ENCODE data around the gene ANKRD30A.
"Not testable (repeated sequence)": the region's sequence is repeated elsewhere in the genome, so short reads cannot be mapped to it uniquely, and the experiment has no call there.

ANKRD30A gene

DNA sequence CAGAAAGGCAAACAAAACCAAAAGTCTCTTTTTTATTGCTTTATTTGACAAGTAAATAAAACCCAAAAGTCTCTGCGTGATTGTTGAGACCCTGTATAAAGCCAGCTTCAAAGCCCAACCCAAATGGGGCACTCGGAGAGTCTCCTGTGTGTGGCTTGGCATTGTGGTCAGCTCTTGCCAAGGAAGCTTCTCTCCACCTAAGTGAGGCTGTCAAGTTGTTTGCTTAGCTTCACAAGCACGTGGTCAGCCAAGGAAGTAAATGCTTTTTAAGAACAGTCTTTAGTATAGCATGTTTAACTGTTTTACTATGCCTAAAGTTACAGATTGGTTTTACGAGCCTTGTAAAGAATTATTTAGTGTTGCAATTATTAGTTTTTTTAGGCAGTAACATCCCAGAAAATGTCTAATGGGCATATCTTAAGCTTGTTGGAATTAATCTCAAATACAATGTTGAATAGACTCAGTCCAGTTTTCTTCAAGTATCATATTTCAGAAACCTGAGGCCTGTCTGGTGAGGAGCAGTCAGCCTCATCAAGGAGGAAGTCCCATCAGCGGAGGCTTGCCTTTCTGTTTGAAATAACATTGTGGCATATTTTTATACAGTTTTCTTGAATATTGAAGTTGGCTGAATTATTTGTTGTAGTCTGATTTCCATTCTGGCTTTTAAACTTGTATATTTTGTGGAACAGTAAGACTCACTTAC lies 144.3 kb downstream of the ANKRD30A start:
- no peak for DNase-seq

DNA sequence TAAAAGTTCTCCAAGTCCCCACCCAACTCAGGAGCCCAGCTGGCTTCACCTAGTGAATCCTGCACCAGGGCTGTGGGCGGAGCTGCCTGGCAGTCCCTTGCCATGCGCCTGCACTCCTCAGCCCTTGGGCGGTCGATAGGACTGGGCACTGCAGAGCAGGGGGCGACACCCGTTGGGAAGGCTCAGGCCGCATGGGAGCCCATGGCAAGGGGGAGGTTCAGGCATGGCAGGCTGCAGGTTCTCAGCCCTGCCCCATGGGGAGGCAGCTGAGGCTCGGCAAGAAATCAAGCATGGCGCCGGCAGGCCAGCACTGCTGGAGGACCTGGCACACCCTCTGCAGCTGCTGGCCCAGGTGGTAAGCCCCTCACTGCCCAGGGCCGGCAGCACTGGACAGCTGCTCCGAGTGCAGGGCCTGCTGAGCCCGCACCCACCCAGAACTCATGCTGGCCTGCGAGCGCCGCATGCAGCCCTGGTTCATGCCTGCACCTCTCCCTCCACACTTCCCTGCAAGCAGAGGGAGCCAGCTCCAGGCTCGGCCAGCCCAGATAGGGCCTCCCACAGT lies 149.9 kb downstream of the ANKRD30A start:
- DNase-seq: no peak

DNA sequence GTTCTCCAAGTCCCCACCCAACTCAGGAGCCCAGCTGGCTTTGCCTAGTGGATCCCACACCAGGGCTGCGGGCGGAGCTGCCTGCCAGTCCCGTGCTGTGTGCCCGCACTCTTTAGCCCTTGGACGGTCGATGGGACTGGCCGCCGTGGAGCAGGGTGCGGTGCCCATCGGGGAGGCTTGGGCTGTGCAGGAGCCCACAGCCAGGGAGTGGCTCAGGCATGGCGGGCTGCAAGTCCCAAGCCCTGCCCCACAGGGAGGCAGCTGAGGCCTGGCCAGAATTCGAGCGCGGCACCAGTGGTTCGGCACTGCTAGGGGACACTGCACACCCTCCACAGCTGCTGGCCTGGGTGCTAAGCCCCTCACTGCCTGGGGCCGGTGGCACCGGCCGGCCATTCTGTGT lies 159.7 kb downstream of the ANKRD30A start:
- DNase-seq: no peak

DNA sequence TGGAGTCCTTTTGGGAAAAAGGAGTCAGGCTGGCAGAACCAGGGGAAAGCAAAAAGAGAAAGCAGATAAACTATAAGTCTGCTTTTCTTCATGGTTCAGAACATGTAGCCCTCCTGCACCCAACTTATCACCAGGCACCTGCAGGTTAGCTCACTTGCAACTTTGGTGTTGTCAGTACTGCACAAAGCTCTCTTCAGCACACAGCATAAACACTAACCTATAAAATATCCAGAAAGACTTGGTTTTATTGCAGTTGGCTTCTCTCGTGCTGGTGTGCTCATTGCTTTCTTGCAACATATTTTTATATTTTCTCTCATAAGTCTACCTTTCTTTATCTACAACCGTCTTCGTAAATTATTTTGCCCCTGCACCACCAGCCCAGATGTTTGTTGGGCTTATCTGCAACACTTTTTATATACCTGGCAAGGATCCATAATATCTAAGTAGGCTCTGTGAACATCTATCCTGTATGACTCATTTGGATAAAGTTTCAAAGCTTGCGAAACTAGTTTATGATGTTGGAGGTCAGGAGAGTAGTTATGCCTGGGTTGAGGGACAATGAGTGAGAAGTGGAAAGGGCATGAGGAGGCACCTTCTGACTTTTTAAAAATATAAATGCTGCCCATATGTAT lies 164.6 kb downstream of the ANKRD30A start:
- no peak for DNase-seq

DNA sequence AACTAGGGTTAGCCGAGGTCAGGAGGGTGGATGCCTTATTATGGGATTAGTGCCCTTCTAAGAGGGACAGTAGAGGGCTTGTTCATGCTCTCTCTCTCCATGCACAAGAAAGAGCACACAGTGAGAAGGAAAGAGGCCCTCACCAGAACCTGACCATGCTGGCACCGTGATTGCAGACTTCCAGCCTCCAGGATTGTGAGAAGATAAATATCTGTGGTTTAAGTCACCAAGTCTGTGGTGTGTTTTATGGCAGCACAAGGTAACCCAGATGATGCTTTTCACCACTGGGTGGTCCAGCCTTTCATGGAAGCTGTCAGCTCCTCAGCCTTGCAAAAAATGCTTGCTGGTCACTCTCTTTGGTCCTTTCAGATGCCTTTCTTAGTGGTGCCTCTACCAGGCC lies 175.9 kb downstream of the ANKRD30A start:
- DNase-seq: no peak

DNA sequence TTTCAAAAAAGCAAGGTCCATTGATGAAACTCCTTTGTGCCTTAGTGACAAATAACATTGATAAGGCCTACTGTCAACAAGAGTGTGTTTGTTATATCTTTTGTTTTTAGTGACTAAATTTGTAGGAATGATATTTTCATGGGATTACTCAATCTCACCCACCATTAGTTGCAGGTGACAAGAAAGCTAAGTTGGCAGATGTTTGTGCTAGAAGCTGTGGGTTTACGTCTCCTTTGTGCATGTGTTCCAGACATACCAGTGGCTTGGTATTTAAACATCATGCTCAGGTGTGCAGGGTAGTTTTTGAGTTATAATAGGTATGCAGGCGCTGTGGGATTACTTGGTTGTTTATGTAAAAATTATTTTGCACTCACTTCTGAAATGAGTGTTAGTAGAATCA lies 178.6 kb downstream of the ANKRD30A start:
- no peak for DNase-seq

DNA sequence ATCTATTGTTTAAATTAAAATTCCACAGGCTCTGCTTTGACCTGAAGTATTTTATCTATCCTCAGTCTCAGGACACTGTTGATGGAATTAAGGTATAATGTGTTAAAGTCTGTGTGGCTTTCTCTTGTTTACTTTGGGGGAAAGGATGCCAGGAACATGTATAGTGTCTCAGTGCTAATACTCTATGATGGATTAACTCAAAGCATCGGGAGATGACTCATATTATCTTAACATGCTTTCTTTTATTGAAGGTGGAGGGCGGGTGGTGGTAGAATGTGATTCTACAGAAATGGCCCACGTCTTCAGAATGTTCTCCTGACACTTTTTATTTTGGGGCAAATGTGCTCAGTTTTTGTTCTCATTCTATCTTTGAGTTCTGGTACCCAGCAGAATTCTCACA lies 189.0 kb downstream of the ANKRD30A start:
- DNase-seq: no peak

DNA sequence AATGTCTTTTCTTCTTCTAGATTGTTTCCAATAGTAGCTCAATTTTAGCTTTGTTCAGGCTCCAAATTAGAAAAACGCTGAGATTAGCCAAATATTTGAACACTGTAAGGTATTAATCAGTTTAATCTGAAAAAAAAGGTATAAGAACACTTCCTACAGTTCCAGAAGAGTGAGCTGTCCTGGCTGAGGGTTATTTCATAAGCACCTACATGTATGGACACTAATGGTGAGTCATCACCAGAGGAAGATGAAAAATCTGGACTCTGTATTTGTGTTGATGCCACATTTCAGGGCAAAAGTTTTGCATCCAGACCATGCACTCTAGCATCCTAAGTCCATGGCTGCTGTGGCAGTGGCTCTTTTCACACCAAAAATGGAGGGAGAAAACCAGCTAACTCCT lies 189.5 kb downstream of the ANKRD30A start:
- no peak for DNase-seq

DNA sequence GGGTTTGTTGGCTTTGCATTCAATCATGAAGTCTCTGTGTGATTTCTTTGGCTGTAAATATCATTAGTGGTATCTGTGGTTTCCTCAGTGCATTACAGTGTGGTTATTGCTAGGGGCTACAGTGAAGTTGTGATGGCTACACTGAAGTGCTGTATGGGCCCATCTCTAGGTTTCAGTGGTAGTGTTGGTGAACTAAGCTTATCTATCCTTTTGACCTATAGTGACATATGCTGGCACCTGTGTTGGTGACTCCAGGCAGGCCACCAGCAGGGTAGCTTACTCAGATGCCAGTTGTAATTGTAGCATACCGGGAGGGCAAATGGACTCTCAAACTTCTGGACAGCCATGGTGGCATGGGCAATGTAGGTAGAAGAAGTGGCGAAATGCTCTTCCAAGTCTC lies 219.0 kb downstream of the ANKRD30A start:
- DNase-seq: no peak

DNA sequence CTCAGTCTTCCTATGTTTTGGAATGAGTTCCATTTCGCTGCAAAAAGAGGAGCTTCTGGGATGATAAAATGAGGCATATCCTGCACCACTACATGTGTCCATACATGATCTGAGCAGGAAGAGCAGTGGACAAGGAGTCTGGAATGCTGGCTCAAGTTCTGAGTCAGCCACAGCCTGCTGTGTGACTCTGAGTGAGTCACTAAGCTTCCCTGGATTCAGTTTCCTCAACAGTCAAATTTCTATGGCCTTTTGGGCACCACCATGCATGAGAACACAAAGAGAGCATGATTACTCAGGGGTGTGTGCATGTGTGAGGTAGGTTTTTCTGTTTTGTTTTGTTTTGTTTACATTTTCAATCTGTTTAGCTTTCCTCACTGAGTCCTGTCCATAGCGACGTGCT lies 254.6 kb downstream of the ANKRD30A start:
- no peak for DNase-seq

DNA sequence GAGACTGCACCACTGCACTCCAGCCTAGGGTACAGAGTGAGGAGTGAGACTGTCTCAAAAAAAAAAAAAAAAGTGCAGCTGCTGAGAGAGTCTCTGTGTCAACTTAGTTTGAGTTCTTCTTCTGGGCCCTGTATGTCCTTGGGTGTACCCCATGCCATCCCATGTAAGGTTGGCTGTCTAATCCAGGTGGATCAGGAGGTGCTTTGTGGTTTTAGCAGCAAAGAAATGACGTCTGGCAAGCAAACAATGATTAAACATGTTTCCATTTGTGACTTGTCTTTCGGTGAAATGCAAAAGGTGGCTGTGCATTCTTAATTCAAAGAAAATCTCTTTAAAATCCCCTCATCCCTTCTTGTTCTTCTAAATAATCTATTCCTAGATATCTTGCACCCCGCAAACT lies 255.9 kb downstream of the ANKRD30A start:
- no peak for DNase-seq

DNA sequence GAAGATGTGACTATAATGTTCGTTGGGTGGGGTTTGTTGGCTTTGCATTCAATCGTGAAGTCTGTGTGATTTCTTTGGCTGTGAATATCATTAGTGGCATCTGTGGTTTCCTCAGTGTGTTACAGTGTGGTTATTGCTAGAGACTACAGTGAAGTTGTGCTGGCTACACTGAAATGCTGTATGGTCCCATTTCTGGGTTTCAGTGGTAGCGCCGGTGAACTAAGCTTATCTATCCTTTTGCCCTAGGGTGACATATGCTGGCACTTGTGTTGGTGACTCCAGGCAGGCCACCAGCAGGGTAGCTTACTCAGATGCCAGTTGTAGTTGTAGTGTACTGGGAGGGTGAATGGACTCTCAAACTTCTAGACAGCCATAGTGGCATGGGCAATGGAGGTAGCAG lies 259.5 kb downstream of the ANKRD30A start:
- no peak for DNase-seq

DNA sequence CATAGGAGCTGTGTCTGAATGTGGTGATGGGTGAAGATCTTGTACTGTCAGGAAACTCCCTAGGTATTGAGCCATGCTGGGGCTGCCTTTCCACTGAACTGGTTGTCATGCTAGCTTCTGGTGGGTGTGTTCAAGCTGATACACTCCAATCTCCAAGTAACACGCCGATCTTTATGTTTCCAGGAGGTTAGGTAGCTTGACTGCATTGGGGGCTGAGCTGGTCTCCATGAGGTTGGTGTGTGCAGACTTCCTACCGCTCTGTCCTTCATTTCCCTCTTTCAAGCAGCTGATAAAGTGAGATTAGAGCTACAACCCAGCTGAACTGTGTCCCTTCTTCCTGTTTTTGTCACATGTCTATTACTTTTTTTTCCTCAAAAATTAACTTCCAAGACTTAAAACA lies 265.5 kb downstream of the ANKRD30A start:
- DNase-seq: no peak

DNA sequence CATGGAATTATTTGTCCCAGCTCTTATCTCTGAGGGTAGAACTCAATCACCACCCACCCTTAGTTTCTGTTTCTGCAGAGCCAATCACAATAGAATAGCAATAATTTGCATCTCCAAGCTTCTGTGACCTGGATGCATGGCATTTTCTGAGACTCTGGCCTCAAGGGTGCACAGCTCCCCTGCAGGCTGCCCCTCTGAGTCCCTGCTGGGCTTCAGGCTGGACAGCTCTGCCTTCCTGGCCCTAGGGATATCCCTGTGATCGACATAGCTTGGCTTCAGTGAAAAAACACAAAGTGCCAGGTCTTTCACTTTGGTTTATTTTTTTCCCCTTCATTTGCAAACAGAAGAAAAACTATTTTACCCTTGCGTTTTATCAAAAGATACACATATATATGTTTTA lies 275.4 kb downstream of the ANKRD30A start:
- DNase-seq: not testable (repeated sequence)

DNA sequence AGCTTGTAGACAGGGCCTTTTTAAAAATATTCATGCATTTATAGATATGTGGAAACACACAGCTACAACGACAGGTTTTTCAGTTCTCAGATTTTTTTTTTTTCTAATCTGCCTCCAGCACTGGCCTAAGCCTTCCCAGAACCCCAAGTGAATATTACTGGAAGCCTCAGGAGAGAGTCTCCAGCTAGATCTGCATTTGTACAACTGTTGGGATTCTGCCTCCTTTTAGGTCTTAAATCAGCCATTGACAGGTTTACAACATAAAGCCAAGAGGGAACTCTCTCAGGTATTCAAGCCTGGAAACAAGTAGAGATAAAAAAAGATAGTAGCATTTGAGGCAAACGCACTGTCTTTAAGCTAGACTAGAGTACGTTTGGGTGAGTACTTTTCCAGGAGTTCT lies 275.8 kb downstream of the ANKRD30A start:
- DNase-seq: no peak

DNA sequence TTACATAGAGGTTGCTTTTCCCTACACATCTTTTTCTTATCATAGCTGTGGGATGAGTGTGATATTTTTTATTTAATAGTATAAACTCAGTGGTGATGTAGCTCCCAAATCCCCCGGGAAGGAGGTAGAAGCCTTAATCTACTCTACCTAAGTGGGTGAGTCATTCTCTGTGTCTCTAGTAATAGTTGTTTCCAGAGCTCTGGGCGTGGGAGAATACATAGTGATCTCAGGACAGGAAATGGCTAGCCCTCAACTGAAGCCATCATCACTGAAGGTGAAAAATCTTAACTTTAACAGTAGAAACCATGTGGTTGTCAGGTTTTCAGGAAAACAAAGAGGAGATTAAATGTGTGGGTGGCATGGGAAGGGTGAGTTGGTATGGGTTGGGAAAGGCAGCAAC lies 278.4 kb downstream of the ANKRD30A start:
- DNase-seq: no peak
